HG02970 (cell line): ENCODE data around the gene PRKAG2.

Experiments
- ATAC-seq: cut with Tn5 transposase; IDR thresholded peaks from one replicate; pipeline ENCODE4 v1.9.1; 2021; ENCODE audit warnings: mild to moderate bottlenecking, moderate library complexity, moderate number of reproducible peaks; ENCODE audit not compliant: unreplicated experiment, low FRiP score

The PRKAG2 gene

DNA sequence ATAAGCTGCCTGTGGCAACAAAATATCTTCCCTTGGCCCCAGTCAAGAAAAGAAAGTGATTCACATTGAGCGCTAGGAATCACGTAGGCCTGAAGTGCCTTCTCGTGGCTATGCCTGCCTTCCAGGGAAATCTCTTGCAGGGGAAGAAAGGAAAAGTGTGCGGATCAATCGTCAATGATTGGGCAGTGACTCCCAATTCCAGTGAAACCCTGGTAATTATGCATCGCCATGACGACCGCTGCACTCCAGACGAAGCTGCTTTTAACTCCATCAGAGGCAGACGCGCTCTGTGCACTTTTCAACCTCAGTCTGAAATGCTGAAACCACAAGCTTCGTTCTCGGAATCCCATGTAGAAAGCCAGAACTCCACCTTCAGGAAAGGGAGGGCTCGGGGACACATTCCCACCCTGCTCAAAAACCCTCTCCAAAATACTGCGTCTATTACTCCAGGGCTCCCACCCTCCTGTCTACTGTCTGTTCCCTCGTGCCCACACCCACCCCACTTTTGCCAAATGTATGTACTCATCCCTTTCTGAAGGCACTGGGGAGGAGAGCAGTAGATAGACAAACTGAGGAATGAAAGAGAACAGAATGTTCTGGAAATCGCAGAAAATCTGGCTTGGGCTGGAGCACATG, 24.2 kb upstream of the PRKAG2 start:
- no peak for ATAC-seq

DNA sequence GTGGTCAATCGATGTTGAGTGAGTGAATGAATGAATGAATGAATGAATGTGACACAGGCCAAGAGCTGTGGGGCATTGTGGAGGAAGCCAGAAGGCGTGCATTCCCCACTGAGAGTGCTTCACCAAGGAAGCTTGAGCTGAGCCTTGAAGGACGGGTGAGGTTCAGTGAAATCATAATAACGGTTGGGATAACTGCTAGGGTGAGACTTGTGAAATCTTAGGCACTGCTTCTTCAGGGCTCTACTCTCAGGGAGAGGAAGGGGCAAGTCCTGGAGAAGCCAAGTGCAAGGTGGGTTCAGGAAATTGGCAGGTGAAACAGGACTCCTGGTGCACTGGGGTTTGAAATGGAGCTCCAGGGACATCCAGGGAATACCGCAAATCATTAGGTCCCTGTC, 23.7 kb upstream of the PRKAG2 start:
- no peak for ATAC-seq

DNA sequence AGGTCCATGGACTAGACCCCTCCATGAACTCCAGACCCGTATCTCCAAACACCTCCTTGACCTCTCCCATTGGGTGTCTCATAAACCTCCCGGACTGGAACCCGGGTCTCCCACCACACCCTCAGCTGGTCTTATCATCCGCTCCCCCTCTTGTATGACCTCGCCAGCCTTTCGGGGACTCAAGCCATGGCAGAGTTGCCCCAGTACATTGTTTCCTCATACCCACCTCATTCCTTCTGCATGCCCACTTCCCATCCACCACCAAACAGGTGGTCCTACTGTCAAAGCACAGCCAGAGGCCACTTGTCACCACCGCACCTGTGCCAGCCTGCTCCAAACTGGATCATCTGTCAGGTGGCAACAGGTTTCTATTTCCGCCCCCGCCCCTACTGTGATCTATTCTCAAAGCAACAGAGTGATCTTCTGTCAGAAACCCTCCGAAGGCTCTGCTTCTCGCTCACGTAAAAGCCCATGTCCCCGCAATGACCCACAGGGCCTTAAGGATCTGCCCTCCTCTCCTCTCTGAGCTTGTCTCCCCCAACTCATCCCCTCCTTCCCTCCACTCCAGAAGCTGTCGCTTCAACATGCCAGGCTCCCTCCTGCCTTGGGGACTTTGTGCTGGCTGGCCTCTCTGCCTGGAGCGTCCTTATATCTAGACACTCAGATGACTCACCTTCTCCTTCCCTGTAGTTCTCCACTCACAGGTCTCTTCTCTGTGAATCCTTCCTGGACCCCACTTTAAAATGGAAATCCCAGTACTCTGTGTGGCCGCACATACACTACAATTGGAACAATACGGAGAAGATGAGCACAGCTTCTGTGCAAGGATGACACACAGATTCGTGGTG, 22.8 kb upstream of the PRKAG2 start:
- ATAC-seq = no peak

DNA sequence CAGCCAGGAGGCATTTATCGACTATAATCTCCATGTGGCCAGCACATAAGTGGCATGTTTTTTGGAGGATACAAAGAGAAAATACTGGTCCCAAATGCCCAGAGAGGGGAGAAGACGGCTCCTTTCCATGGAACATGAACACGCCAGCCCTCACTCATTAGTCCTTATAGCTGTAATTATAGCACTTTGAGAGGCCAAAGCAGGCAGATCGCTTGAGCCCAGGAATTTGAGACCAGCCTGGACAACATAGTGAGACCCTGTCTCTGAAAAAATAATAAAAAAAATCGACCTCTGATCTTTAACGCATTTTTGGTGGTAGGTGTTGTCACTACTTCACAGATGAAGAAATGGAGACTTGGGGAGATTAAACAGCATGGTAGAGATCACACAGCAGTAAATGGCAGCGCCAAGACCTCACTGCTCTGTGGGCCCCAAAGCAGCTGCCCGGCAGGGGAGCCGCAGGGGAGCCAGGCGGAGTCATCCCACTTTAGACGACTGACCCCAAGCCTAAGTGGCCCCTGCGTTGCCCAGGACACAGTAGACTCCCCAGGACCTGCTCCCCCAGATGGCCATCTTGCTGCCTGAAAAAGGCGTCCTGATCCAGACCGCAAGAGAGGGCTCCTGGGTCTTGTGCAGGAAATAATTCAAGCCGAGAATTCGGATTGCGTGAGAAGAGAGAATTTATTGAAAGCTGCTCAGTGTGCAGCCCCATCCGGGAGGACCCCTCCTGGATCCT, 21.2 kb upstream of the PRKAG2 start:
- ATAC-seq = no peak

DNA sequence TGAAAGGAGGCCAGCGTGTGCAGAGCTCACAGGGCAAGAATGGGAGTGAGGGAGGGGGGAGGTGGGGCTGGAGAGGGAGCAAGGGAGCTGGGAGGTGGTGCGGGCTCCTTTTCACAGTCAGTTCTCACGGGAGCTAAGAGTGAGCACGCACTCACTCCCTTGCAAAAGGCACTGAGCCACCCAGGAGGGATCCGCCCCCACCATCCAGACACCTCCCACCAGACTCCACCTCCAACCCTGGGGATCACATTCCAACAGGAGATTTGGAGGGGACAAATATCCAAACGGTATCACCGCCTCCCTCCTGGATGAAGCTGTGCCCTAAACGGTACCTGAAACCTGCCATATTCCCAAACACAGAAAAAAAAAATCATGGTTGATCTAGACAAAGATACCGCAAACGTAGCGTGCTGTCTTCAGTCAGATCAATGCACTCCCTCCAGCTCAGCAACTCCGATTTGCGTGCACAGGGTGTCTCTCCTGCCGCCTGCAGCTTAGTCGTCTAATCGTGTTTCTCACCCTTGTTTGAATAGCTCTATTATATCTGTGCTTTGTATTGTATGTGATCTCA, 20.3 kb upstream of the PRKAG2 start:
- no peak for ATAC-seq

GRCh38 chr7:151896486-151896885, 19.6 kb upstream of the PRKAG2 start:
- no peak for ATAC-seq

- no peak for ATAC-seq
Measured at GRCh38 chr7:151896086-151896485, 19.2 kb upstream of the PRKAG2 start.

GRCh38 chr7:151895631-151896031, 18.7 kb upstream of the PRKAG2 start:
- no peak for ATAC-seq

DNA sequence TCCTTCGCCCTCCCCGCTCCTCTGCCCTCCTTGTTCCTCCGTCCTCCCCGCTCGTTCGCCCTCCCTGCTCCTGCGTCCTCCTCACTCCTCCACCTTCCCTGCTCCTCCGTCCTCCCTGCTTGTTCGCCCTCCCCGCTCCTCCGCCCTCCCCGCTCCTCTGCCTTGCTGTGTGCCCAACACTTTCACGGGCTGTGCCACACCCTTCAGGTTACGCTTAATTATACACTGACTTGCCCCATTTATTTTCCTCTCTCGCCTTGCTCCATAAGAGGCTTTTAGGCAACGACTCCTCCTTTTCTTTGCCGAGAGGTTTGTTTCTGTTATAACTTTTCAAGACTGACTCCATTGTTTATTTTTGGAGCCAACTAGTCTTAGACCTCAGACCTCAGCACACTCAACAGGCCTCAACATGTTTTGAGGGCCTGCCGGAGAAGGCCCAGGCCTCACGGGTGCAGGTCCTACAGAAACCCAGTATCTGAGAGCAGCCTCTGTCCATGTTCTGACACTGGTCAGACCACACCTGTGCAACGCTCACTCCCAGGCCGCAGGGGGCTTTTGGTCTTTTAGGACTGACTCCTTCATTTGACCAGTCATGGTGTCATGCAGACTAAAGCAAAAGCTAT, 18.2 kb upstream of the PRKAG2 start:
- no peak for ATAC-seq

GRCh38 chr7:151894111-151895007, 17.4 kb upstream of the PRKAG2 start:
- no peak for ATAC-seq

GRCh38 chr7:151893405-151893923, 16.5 kb upstream of the PRKAG2 start:
- no peak for ATAC-seq

GRCh38 chr7:151891753-151892152, 14.8 kb upstream of the PRKAG2 start:
- no peak for ATAC-seq

DNA sequence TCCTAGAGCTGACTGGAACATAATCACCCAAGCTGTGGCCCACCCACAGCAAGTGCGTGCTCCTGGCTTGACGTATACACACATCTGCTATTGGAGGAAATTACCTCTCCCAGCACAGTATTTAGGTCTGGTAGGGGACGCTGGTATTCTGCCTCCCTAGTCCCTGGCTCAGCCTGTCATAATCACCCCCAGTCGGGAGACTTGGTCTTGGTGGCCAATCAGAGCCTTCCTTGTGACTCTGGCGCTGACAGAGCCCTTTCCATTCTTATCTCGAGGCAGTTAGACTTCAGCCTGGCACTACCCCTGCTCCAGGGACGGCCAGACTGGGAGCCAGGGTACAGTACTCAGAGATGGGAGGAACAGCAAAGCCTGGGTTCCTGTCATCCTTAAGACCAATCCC, 14.3 kb upstream of the PRKAG2 start:
- ATAC-seq = no peak

- no peak for ATAC-seq
Measured at GRCh38 chr7:151890355-151891004, 13.6 kb upstream of the PRKAG2 start.

GRCh38 chr7:151889406-151890354, 12.8 kb upstream of the PRKAG2 start:
- ATAC-seq = no peak

DNA sequence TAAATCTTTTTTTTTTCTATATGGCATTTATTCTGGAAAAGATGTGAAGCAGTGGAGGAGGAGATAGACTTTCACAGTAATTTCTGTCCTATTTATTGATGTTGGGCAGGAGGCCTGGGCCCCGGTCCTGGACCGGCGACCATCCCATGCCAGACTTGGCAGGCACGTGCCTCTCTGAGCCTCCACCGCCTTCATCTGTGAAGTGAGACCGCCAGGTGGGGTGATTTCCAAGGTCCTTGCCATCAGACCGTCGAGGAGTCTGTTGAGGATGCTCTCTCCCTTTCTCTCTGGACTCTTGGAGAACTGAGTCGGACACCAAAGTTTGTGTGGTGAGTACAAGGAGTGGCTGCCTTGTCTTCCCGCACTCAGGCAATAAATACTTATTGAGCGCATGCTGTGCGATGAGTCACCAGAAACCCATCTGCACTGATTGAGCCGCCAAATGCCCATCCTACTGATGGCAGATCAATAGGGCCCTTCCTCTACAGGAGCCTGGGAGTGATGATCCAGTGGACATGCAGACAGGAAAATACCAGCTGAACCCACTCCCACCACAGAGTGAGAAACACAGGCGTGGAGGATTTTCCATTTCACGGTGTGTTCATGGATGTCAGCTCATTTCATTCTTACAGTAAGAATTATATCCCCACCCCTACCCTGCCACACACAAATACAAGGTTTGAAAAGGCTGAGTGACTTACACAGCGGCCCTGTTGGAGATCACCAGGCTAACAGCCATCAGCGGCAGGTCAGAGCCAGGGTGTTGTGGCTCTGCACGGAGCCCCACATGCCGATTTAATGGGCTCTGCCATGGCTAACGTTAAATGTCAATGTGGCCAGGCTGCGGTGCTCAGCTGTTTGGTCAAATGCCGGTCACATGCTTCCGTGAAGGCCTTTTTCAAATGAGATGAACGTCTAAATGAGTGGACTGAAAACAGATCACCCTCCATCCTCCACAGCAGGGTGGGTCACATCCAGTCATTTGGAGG, 11.5 kb upstream of the PRKAG2 start:
- ATAC-seq = no peak

GRCh38 chr7:151886783-151887182, 9.9 kb upstream of the PRKAG2 start:
- no peak for ATAC-seq
